HuH-7.5 (cell line): ENCODE results near the gene NECAP2.
"Not testable (repeated sequence)": the region's sequence is repeated elsewhere in the genome, so short reads cannot be mapped to it uniquely, and the experiment has no call there.

Experiments
- DNase-seq: peaks from one replicate; pipeline ENCODE4 v3.0.0; 2011; ENCODE audit warnings: low spot score

Gene NECAP2

DNA sequence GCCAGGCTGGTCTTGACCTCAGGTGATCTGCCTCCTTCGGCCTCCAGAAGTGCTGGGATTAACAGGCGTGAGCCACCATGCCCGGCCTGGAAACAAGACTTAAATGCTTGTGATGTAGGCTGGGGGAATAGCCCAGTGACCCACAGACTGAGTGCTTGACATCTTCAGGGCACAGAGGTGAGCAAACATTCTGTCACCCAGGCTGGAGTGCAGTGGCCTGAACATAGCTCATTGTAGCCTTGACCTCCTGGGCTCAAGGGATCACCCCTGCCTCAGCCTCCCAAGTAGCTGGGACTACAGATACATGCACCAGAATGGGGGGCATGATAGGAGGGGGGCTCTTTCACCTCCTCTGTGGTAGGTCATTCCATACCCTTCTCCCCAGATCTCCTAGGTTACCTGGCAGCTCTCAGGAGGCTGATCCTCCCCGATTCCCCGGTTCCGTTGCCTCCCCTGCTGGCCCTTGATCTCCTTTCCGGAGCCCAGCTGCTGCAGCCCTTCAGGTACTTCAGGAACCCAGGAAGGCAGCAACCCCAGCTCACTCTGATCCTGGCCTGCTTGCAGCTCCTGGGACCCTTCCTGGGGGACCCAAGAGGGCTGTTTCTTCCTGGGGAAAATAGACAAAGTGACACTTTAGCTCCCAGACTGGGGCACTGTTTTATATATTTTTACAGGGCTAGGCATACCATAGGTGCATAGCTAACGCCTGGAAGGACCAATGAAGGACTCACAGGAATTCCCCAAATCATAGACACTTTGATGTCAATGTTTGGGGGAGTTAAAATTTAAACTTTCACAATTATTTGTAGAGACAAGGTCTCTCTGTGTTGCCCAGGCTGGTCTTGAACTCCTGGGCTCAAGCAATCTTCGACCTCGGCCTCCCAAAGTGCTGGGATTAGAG is 15.1 kb upstream of the NECAP2 start:
- DNase-seq = no peak

- DNase-seq = no peak
These were observed 9.9 kb upstream of the NECAP2 start for GRCh38 chr1:16430606-16431005.

DNA sequence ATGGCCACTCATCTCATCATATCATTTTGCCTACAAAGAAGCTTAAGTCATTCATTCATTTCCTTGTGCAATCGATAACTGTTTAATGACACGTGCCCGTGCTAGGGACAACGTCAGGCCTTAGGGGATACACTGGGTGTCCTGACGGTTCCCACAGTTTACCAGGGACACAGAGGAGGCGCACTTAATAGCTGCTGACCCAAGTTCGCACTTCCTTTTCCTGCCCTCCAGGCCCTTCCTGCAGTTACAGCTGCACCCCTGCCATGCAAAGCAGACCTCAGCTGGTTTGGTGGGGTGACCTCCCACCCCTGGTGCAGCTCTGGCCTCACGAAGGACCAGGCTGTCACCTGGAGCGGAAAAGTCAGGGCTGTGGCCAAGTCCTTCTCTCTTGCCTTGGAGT is 7.5 kb upstream of the NECAP2 start:
- no peak for DNase-seq

DNA sequence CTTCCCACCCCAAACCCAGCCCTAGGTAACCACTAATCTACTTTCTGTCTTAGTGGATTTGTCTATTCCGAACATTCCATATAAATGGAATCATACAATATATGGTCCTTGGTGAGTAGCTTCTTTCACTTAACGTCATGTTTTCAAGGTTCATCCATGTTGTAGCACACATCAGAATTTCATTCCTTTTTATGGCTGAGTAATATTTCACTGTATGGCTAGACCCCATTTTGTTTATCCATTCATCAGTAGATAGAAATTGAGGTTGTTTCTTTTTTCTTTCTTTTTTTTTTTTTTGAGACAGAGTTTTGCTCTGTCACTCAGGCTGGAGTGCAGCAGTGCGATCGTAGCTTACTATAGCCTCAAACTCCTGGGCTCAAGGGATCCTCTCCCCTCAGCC is 6.5 kb upstream of the NECAP2 start:
- DNase-seq = no peak

- no peak for DNase-seq
These were observed 6.0 kb upstream of the NECAP2 start for GRCh38 chr1:16434501-16434900.

DNA sequence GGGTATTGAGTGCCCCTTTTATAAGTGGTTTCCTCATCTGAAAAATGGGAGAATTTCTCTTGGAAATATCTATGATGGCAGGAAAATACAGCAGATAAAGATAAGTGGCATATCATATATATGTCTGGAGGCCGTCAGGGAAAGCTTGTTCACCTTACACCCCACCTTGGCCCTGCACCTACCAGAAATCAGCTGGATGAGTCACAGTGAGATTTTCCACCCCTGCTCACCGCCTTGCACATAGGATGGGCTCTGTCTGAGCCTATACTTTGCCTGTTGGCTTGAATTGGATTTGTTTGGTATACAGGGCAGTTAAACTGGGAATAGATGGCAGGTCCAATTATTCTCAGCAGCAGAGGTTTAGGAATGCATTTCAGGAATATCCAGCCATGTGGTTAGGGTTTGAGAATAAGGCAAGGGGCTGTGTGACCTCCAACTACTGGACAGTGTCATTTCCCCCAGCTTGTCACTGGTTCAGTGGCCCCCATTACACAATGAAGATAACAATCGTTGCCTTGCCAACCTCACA is 3.5 kb upstream of the NECAP2 start, which contains the start of gene SPATA21:
SPATA21 (minus strand) TSS at position 479 of the 529 bp plus-strand sequence. CDS start 6,053 bp downstream, outside the sequence.
- no peak for DNase-seq

GRCh38 chr1:16438516-16438915 is 2.0 kb upstream of the NECAP2 start:
- DNase-seq = no peak

GRCh38 chr1:16438924-16439323 is 1.6 kb upstream of the NECAP2 start:
- no peak for DNase-seq

- peak; percentile 29 for DNase-seq
These were observed 424 bp upstream of the NECAP2 start for GRCh38 chr1:16440131-16440469.

DNA sequence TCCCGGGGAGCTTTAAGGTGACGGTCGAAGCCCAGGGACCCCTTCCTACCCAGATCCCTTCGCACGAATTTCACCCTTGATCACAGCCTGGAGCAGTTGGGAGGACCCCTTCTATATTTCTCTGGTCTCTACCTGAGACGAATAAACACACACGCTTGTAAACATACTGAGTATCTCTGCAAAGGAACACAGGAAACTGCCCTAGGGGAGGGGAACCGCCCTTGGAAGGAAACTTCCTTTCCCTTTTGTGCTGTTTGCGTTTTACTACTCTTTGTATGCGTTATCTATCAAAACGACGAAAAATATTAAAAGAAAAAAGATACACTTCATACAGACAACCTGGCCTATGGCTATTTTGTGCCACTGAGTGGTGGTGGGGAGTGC is 750 bp downstream of the NECAP2 start:
- DNase-seq = peak; percentile 33

DNA sequence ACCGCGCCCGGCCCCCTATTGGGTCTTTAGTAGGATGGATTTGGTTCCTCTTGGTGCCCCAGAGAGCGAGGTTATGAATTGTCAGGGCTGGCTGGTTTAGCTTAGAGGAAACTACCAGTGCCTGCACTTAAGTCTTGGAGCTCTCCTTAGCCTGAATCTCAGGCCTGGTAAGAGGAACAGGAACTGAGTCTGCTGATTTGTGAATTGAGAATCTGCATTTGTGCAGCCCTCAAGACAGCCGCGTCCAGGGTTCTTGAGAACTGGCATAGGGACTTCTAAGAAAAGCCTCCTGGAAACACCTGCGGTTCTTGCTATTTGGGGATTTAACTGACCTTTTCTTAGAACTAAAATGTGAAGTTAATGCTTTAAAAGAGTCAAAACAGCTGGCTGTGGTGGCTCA is 1.7 kb downstream of the NECAP2 start:
- DNase-seq = no peak

DNA sequence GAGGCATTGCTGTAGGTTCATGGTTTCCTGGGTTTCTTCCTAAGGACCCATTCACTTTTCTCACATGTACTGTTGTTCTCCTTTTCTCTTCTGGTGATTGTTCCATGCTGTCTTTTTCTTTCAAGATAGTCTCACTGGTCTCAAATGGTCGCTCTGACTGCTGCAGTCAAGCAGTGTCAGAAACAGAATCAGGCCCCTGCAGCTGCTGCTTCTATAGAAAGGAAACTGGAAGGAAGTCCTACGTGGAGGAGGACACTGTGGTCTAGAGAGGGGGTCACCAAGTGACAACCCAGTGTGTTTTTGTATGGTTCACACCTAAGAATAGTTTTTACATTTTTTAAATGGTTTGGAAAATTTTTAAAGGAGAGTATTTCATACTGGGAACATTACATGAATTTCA is 2.4 kb downstream of the NECAP2 start:
- no peak for DNase-seq

- DNase-seq = no peak
These were observed 3.6 kb downstream of the NECAP2 start for GRCh38 chr1:16443975-16444770.

DNA sequence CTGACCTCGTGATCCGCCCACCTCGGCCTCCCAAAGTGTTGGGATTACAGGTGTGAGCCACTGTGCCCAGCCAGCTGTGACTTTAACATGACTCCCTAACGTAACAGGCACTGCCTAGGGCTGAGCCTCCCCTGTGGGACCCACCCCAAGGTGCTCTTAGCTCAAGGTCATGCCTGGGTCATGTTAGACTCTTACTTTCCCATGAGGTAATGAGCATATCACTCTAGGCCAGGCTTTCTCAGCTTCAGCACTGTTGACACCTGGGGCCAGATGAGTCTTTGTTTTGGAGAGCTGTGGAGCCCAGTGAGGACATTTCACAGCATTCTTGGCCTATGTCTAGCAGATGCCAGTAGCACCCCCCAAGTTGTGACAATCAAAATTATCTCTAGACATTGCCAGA is 4.5 kb downstream of the NECAP2 start:
- DNase-seq = no peak

GRCh38 chr1:16446116-16446515 is 5.6 kb downstream of the NECAP2 start:
- no peak for DNase-seq

- no peak for DNase-seq
These were observed 7.1 kb downstream of the NECAP2 start for GRCh38 chr1:16447641-16448040.

- DNase-seq = no peak
These were observed 8.5 kb downstream of the NECAP2 start for GRCh38 chr1:16449065-16449464.

GRCh38 chr1:16449666-16450065 is 9.1 kb downstream of the NECAP2 start:
- DNase-seq = no peak

DNA sequence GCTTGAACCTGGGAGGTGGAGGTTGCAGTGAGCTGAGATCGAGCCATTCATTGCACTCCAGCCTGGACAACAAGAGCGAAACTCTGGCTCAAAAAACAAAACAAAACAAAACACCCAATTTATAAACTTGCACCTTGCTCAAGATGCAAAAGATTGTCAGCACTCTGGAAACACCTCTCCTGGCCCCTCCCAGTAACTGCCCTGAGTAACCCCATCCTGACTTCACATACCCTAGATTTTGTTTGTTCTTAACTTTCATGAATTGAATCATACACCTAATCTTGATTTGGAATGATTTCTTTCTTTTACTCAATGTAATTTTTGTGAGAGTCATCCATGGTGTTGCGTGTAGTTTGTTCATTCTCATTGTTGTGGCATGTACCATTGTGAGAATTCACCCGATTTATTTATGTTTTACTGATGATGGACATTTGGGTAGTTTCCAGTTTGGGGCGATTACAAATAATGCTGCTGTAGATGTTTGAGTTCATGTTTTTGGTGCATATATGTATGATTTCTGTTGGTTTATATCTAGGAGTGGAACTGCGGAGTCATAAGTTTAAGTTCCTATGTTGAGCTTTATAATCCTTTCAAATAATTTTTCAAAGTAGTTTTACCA is 10.4 kb downstream of the NECAP2 start:
- no peak for DNase-seq

DNA sequence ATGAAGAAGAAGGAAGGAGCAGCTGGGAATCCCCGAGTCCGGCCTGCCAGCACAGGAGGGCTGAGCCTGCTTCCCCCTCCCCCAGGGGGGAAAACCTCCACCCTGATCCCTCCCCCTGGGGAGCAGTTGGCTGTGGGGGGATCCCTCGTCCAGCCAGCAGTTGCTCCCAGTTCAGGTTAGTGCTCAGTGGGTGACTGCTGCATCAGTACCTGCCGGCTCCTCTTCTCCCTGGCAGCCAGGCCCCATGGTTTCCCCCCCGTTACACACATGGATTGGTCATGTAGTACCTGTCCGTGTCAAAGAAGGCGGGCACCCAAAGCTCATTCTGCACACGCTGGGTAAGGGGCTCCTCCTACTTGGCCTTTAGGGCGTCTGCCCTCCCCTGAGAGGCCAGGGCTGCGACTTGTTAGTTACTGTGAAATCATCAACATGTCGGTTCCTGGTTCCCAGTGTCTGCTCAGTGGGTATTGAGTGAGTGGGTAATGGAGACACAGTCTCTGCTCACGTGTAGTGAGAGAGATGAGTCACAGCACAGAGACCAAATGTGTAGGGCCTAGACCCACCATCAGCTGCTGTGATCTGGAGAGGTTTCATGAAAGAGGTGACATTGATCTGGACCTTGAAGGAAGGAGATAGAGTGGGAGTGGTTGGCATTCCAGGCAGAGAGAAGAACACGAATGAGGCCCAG is 11.5 kb downstream of the NECAP2 start:
- no peak for DNase-seq

DNA sequence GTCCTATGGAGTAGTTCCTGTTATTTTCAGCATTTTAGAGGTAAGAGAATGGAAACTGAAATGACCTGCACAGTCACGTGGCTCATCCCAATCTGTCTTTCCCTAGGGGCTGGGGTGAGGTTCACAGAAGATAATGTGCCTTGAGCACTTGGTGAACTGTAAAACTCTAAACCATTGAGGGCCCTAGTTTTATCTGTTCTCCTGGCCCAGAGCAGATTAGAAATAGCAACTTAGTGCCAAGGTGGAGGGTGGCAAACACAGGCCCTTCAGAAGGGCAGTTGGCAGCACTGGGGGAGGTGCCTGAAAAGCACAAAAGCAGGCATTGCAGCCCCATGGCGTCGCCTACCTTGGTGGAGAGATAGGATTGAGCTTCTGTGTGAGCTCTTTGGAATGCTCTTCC is 14.4 kb downstream of the NECAP2 start:
- DNase-seq = not testable (repeated sequence)

GRCh38 chr1:16456151-16456550 is 15.6 kb downstream of the NECAP2 start:
- DNase-seq = not testable (repeated sequence)
